ENCODE results near the gene S100A7. TPM values are rescaled to one million over a fixed set of nuclear protein-coding genes. Genes with fewer than 3 reads are reported as not detected.
A peak's percentile ranks its signal among the peaks of the same experiment; 100 is the strongest.

The S100A7 gene
- total and polyA plus RNA-seq, 9 of the 15 experiments (the other 6 are each of a cell fraction or from before 2014, with no cell fraction given), result not detected

DNA sequence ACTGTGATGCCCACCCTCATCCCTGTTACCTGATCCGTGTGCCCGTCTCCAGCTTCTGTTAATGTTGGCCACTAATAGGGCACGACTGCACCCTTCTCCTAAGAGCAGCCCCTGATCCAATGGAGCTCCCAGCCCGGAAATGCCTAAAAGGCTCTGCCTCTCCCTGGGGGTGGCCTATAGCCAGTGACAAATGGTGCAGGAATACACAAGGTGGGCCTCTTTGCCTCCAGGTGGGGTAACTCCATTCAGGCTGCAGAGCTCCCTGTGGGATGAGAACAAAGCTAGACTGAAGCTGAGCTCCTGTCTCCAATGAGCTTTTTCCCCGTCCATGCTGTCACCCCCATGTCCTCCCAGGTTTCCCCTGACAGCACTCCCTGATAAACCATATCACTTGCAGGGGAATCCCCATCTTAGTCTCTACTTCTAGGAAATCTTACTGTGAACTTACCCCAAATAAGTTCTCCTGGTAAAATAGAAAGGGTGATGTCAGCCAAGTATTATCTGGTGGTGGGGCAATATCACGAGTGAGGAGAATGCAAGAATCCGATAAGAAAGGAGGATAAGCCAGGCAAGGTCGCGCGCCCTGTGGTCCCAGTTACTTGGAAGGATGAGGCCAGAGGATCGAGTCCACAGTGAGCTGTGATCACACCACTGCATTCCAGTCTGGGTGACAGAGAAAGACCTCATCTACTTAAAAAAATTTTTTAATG lies 25.6 kb downstream of the S100A7 start (continued):
- TF ChIP-seq, protein P1, sequence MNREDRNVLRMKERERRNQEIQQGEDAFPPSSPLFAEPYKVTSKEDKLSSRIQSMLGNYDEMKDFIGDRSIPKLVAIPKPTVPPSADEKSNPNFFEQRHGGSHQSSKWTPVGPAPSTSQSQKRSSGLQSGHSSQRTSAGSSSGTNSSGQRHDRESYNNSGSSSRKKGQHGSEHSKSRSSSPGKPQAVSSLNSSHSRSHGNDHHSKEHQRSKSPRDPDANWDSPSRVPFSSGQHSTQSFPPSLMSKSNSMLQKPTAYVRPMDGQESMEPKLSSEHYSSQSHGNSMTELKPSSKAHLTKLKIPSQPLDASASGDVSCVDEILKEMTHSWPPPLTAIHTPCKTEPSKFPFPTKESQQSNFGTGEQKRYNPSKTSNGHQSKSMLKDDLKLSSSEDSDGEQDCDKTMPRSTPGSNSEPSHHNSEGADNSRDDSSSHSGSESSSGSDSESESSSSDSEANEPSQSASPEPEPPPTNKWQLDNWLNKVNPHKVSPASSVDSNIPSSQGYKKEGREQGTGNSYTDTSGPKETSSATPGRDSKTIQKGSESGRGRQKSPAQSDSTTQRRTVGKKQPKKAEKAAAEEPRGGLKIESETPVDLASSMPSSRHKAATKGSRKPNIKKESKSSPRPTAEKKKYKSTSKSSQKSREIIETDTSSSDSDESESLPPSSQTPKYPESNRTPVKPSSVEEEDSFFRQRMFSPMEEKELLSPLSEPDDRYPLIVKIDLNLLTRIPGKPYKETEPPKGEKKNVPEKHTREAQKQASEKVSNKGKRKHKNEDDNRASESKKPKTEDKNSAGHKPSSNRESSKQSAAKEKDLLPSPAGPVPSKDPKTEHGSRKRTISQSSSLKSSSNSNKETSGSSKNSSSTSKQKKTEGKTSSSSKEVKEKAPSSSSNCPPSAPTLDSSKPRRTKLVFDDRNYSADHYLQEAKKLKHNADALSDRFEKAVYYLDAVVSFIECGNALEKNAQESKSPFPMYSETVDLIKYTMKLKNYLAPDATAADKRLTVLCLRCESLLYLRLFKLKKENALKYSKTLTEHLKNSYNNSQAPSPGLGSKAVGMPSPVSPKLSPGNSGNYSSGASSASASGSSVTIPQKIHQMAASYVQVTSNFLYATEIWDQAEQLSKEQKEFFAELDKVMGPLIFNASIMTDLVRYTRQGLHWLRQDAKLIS (CRISPR knock-in tag; IDR thresholded peaks at IDR 0.05), result no peak
- no peak for TF ChIP-seq NCOA6 (IDR thresholded peaks at IDR 0.05)
- TF ChIP-seq, protein P2, sequence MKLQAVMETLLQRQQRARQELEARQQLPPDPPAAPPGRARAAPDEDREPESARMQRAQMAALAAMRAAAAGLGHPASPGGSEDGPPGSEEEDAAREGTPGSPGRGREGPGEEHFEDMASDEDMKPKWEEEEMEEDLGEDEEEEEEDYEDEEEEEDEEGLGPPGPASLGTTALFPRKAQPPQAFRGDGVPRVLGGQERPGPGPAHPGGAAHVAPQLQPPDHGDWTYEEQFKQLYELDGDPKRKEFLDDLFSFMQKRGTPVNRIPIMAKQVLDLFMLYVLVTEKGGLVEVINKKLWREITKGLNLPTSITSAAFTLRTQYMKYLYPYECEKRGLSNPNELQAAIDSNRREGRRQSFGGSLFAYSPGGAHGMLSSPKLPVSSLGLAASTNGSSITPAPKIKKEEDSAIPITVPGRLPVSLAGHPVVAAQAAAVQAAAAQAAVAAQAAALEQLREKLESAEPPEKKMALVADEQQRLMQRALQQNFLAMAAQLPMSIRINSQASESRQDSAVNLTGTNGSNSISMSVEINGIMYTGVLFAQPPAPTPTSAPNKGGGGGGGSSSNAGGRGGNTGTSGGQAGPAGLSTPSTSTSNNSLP (IDR thresholded peaks at IDR 0.05; ENCODE audit: borderline replicate concordance, low read depth, low read length), result 0 out of 2 replicates have a peak, but pooled peaks have one; percentile 48
- TF ChIP-seq CAMTA2 (CRISPR knock-in tag; conservative IDR thresholded peaks at IDR 0.05), result no peak
- TF ChIP-seq FOXM1 (IDR thresholded peaks at IDR 0.05; ENCODE audit: low read depth), result 0 out of 2 replicates have a peak, but pooled peaks have one; percentile 18
- TF ChIP-seq FOXM1 (CRISPR knock-in tag; IDR thresholded peaks at IDR 0.05; ENCODE audit: low read depth), result no peak
- no peak for TF ChIP-seq ZNF41 (CRISPR knock-in tag; conservative IDR thresholded peaks at IDR 0.05)
- 0 out of 4 replicates have a peak, but pooled peaks of 1 of the 2 experiments have one; percentile 25 for TF ChIP-seq TRIM24 (IDR thresholded peaks at IDR 0.05)
- TF ChIP-seq, protein P3, sequence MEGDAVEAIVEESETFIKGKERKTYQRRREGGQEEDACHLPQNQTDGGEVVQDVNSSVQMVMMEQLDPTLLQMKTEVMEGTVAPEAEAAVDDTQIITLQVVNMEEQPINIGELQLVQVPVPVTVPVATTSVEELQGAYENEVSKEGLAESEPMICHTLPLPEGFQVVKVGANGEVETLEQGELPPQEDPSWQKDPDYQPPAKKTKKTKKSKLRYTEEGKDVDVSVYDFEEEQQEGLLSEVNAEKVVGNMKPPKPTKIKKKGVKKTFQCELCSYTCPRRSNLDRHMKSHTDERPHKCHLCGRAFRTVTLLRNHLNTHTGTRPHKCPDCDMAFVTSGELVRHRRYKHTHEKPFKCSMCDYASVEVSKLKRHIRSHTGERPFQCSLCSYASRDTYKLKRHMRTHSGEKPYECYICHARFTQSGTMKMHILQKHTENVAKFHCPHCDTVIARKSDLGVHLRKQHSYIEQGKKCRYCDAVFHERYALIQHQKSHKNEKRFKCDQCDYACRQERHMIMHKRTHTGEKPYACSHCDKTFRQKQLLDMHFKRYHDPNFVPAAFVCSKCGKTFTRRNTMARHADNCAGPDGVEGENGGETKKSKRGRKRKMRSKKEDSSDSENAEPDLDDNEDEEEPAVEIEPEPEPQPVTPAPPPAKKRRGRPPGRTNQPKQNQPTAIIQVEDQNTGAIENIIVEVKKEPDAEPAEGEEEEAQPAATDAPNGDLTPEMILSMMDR (IDR thresholded peaks at IDR 0.05 in 2 of 3, conservative IDR thresholded peaks at IDR 0.05 in 1 of 3; ENCODE audit: insufficient read depth in 2 of 3, low read depth in 1 of 3, low read length in 3 of 3), result no peak
- no peak for TF ChIP-seq ZNF584 (CRISPR knock-in tag; IDR thresholded peaks at IDR 0.05; ENCODE audit: low read depth)
- no peak for TF ChIP-seq CBX8 (IDR thresholded peaks at IDR 0.05; ENCODE audit: borderline replicate concordance, extremely low read depth, low read depth, low read length, poor library complexity, severe bottlenecking)
- no peak for TF ChIP-seq ZSCAN29 (IDR thresholded peaks at IDR 0.05)
- TF ChIP-seq EHMT2 (IDR thresholded peaks at IDR 0.05), result no peak
- TF ChIP-seq, protein P4, sequence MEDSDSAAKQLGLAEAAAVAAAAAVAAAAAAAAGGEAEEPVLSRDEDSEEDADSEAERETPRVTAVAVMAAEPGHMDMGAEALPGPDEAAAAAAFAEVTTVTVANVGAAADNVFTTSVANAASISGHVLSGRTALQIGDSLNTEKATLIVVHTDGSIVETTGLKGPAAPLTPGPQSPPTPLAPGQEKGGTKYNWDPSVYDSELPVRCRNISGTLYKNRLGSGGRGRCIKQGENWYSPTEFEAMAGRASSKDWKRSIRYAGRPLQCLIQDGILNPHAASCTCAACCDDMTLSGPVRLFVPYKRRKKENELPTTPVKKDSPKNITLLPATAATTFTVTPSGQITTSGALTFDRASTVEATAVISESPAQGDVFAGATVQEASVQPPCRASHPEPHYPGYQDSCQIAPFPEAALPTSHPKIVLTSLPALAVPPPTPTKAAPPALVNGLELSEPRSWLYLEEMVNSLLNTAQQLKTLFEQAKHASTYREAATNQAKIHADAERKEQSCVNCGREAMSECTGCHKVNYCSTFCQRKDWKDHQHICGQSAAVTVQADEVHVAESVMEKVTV (CRISPR knock-in tag; IDR thresholded peaks at IDR 0.05), result no peak
- no peak for TF ChIP-seq ZFP36 (IDR thresholded peaks at IDR 0.05; ENCODE audit: low read depth, low read length, partially characterized antibody)
- TF ChIP-seq ZFP30 (CRISPR knock-in tag; IDR thresholded peaks at IDR 0.05; ENCODE audit: borderline replicate concordance), result no peak
- no peak for TF ChIP-seq ZNF253 (CRISPR knock-in tag; conservative IDR thresholded peaks at IDR 0.05)
- TF ChIP-seq RBM22 (IDR thresholded peaks at IDR 0.05; ENCODE audit: low read depth, low read length, poor library complexity, severe bottlenecking), result no peak
- no peak for TF ChIP-seq ZKSCAN3 (CRISPR knock-in tag; IDR thresholded peaks at IDR 0.05)

Data from K562 (cell line).